ENCODE measurements around the gene PCYOX1L.
"Not testable (repeated sequence)": the region's sequence is repeated elsewhere in the genome, so short reads cannot be mapped to it uniquely, and the experiment has no call there.

The PCYOX1L gene

GRCh38 chr5:149387081-149387631 lies 29.3 kb downstream of the PCYOX1L start:
- no peak for DNase-seq (ENCODE audit: low spot score)

GRCh38 chr5:149387982-149388381 lies 30.1 kb downstream of the PCYOX1L start:
- DNase-seq (ENCODE audit: low spot score), result no peak

GRCh38 chr5:149388498-149389190 lies 30.8 kb downstream of the PCYOX1L start:
- no peak for DNase-seq (ENCODE audit: low spot score)

GRCh38 chr5:149389552-149390495 lies 32.0 kb downstream of the PCYOX1L start:
- DNase-seq (ENCODE audit: low spot score), result no peak

GRCh38 chr5:149391076-149391475 lies 33.2 kb downstream of the PCYOX1L start:
- DNase-seq (ENCODE audit: low spot score), result not testable (repeated sequence)

GRCh38 chr5:149391524-149391923 lies 33.7 kb downstream of the PCYOX1L start:
- DNase-seq (ENCODE audit: low spot score), result no peak

- DNase-seq (ENCODE audit: low spot score), result no peak
These were observed 34.9 kb downstream of the PCYOX1L start for GRCh38 chr5:149392718-149393117.

GRCh38 chr5:149394996-149395395 lies 37.1 kb downstream of the PCYOX1L start:
- DNase-seq (ENCODE audit: low spot score), result not testable (repeated sequence)

- DNase-seq (ENCODE audit: low spot score), result no peak
These were observed 39.7 kb downstream of the PCYOX1L start for GRCh38 chr5:149397530-149397929.

- DNase-seq (ENCODE audit: low spot score), result not testable (repeated sequence)
These were observed 41.0 kb downstream of the PCYOX1L start for GRCh38 chr5:149398747-149399266.

- DNase-seq (ENCODE audit: low spot score), result no peak
These were observed 41.9 kb downstream of the PCYOX1L start for GRCh38 chr5:149399775-149400174.

GRCh38 chr5:149400304-149400703 lies 42.5 kb downstream of the PCYOX1L start:
- no peak for DNase-seq (ENCODE audit: low spot score)

GRCh38 chr5:149401051-149401450 lies 43.2 kb downstream of the PCYOX1L start:
- no peak for DNase-seq (ENCODE audit: low spot score)

GRCh38 chr5:149402291-149402690 lies 44.4 kb downstream of the PCYOX1L start:
- no peak for DNase-seq (ENCODE audit: low spot score)

GRCh38 chr5:149403923-149404745 lies 46.3 kb downstream of the PCYOX1L start:
- no peak for DNase-seq (ENCODE audit: low spot score)

- DNase-seq (ENCODE audit: low spot score), result no peak
These were observed 47.1 kb downstream of the PCYOX1L start for GRCh38 chr5:149404746-149405549.

- no peak for DNase-seq (ENCODE audit: low spot score)
These were observed 47.8 kb downstream of the PCYOX1L start for GRCh38 chr5:149405550-149406202.

- no peak for DNase-seq (ENCODE audit: low spot score)
These were observed 48.5 kb downstream of the PCYOX1L start for GRCh38 chr5:149406203-149406978.

- DNase-seq (ENCODE audit: low spot score), result no peak
These were observed 49.1 kb downstream of the PCYOX1L start for GRCh38 chr5:149406979-149407306.

All from CD4-positive, alpha-beta T cell treated with Interleukin-6 at 100 ng/mL for 8 hours (primary cell).